ENCODE measurements around the gene BBS9. TPM values are rescaled to one million over a fixed set of nuclear protein-coding genes. Genes with fewer than 3 reads are reported as not detected.

BBS9 gene
- total and polyA plus RNA-seq, 2 experiments from 2014 or later = 27.2 to 66.1 TPM

- Histone ChIP-seq H3K27ac (ENCODE audit: low read depth) (no peak overlapping the region), H3K79me2 (replicated peaks; ENCODE audit: insufficient read depth) (no peaks in the 10 kb centered on the region), H3K4me3 (no peak overlapping the region), H4K20me1 (replicated peaks; ENCODE audit: insufficient read depth) (no peaks in the 10 kb centered on the region), H3K36me3 (ENCODE audit: insufficient read depth) (no peaks in the 10 kb centered on the region), H2AFZ (no peak overlapping the region), H3K27me3 (ENCODE audit: insufficient read depth) (no peaks in the 10 kb centered on the region), H3F3A (replicated peaks; ENCODE audit: low read depth) (no peaks in the 10 kb centered on the region), H3K4me2 (no peak overlapping the region), H3K9me2 (ENCODE audit: insufficient read depth) (peaks cover 5% of the 10 kb centered on the region; the same call in 1 of the 2 replicates), H3K4me1 (ENCODE audit: insufficient read depth) (no peaks in the 10 kb centered on the region)
- TF ChIP-seq ZNF462 (CRISPR knock-in tag; IDR thresholded peaks at IDR 0.05) = no peak
- TF ChIP-seq POLR2AphosphoS5 (IDR thresholded peaks at IDR 0.05; ENCODE audit: low read depth) = no peak
- Mint-ChIP-seq H3K27ac (no peak overlapping the region), H3K36me3 (ENCODE audit: low read depth) (no peaks in the 10 kb centered on the region), H3K4me3 (no peak overlapping the region), H3K27me3 (ENCODE audit: insufficient read depth, low read depth, poor library complexity) (peaks cover 12% of the 10 kb centered on the region), H3K9me3 (no peaks in the 10 kb centered on the region), H3K4me1 (peaks cover 8% of the 10 kb centered on the region)
- DNase-seq (ENCODE audit: low spot score) = no peak
- no peak for ATAC-seq
These were observed 525.3 kb downstream of the BBS9 start for GRCh38 chr7:33654676-33655075.

Small RNA genes within 50 kb of the gene (small RNA-seq; reads per million reads assigned to genes)
- gene AC007312.1 (ENCODE audit: low replicate concordance) (not detected), gene AC074338.1 (ENCODE audit: low replicate concordance) (not detected), gene RNA5SP229 (ENCODE audit: low replicate concordance) (0.27 reads per million, percentile 8 among the genes with 10 or more reads in this experiment)

Other genes with a start within 250 kb of the BBS9 start
- 33.9 and 34.9 TPM in 2 replicates for gene KBTBD2, start 237.8 kb upstream of the BBS9 start, total RNA-seq (2014; rRNA removed; shearing (Covaris generic))
- gene KBTBD2, start 237.8 kb upstream of the BBS9 start, polyA plus RNA-seq (2016; fragmentation: Nextera tagmentation; extraction: Ambion mirVana) = 11.1 and 11.6 TPM in 2 replicates
- gene FKBP9, start 172.1 kb upstream of the BBS9 start, total RNA-seq (2014; rRNA removed; shearing (Covaris generic)) = 13.0 and 15.8 TPM in 2 replicates
- gene FKBP9, start 172.1 kb upstream of the BBS9 start, polyA plus RNA-seq (2016; fragmentation: Nextera tagmentation; extraction: Ambion mirVana) = 5.1 and 5.2 TPM in 2 replicates
- 28.5 and 36.8 TPM in 2 replicates for gene NT5C3A, start 66.8 kb upstream of the BBS9 start, total RNA-seq (2014; rRNA removed; shearing (Covaris generic))
- gene NT5C3A, start 66.8 kb upstream of the BBS9 start, polyA plus RNA-seq (2016; fragmentation: Nextera tagmentation; extraction: Ambion mirVana) = 42.8 and 45.8 TPM in 2 replicates
- 3.3 and 8.7 TPM in 2 replicates for gene RP9, start 20.2 kb upstream of the BBS9 start, total RNA-seq (2014; rRNA removed; shearing (Covaris generic))
- 40.8 and 43.2 TPM in 2 replicates for gene RP9, start 20.2 kb upstream of the BBS9 start, polyA plus RNA-seq (2016; fragmentation: Nextera tagmentation; extraction: Ambion mirVana)

All from GM23338 (cell line).